Ureter (tissue), 1 donor: ENCODE measurements around the gene SHKBP1. TPM values are rescaled to one million over a fixed set of nuclear protein-coding genes. Genes with fewer than 3 reads are reported as not detected.
A peak's percentile ranks its signal among the peaks of the same experiment; 100 is the strongest.
"Not testable (repeated sequence)": the region's sequence is repeated elsewhere in the genome, so short reads cannot be mapped to it uniquely, and the experiment has no call there.

ENCODE experiments used
- DNase-seq: peaks from one replicate; pipeline ENCODE4 v3.0.0-alpha.2; 2020; ENCODE audit warnings: low spot score
- total RNA-seq: library from RNA; stranded (reverse); gene quantifications from one replicate; pipeline ENCODE4 v1.2.4, GENCODE V29; 2023
- donor health status: DM: yes; HTN: yes; CAD: no.

SHKBP1 gene
- total RNA-seq, 1 donor from 2014 or later = 61.2 TPM

- no peak for DNase-seq
These were observed 20.5 kb upstream of the SHKBP1 start for GRCh38 chr19:40555978-40556689.

- DNase-seq = no peak
These were observed 19.6 kb upstream of the SHKBP1 start for GRCh38 chr19:40556953-40557530.

- no peak for DNase-seq
These were observed 17.3 kb upstream of the SHKBP1 start for GRCh38 chr19:40559394-40559793.

- no peak for DNase-seq
These were observed 16.6 kb upstream of the SHKBP1 start for GRCh38 chr19:40560092-40560507.

- DNase-seq = no peak
These were observed 14.7 kb upstream of the SHKBP1 start for GRCh38 chr19:40561947-40562346.

- DNase-seq = not testable (repeated sequence)
These were observed 12.1 kb upstream of the SHKBP1 start for GRCh38 chr19:40564535-40564934.

GRCh38 chr19:40565355-40565754 lies 11.3 kb upstream of the SHKBP1 start:
- no peak for DNase-seq

- DNase-seq = no peak
These were observed 10.7 kb upstream of the SHKBP1 start for GRCh38 chr19:40565910-40566495.

GRCh38 chr19:40567040-40567749 lies 9.5 kb upstream of the SHKBP1 start:
- no peak for DNase-seq

- DNase-seq = no peak
These were observed 8.8 kb upstream of the SHKBP1 start for GRCh38 chr19:40567750-40568494.

GRCh38 chr19:40570313-40571004 lies 6.2 kb upstream of the SHKBP1 start:
- DNase-seq = peak; percentile 99

GRCh38 chr19:40571005-40571318 lies 5.7 kb upstream of the SHKBP1 start:
- DNase-seq = no peak

GRCh38 chr19:40571831-40572495 lies 4.7 kb upstream of the SHKBP1 start:
- no peak for DNase-seq

GRCh38 chr19:40575326-40575725 lies 1.3 kb upstream of the SHKBP1 start:
- no peak for DNase-seq

- no peak for DNase-seq
These were observed 505 bp upstream of the SHKBP1 start for GRCh38 chr19:40576151-40576584.

GRCh38 chr19:40578442-40578908 lies 1.8 kb downstream of the SHKBP1 start:
- DNase-seq = no peak

- no peak for DNase-seq
These were observed 3.9 kb downstream of the SHKBP1 start for GRCh38 chr19:40580619-40581018.

GRCh38 chr19:40581531-40581930 lies 4.9 kb downstream of the SHKBP1 start:
- no peak for DNase-seq

GRCh38 chr19:40582467-40582866 lies 5.8 kb downstream of the SHKBP1 start:
- no peak for DNase-seq

- no peak for DNase-seq
These were observed 6.6 kb downstream of the SHKBP1 start for GRCh38 chr19:40583283-40583682.

GRCh38 chr19:40584007-40584406 lies 7.3 kb downstream of the SHKBP1 start:
- no peak for DNase-seq
